GM23248 (cell line): ENCODE results near the gene CNKSR3. TPM values are rescaled to one million over a fixed set of nuclear protein-coding genes. Genes with fewer than 3 reads are reported as not detected.

Source experiments
- DNase-seq: peaks from one replicate; pipeline ENCODE4 v3.0.0-alpha.2; 2015
- H2AFZ ChIP-seq: fragments of 200-600 bp; sonication (generic); 2 replicates; pipeline ENCODE4 v1.6.1; 2016; ENCODE audit warnings: antibody characterized with exemption
- H3F3A ChIP-seq: fragments of 200-600 bp; sonication (generic); 2 replicates; pipeline ENCODE4 v1.6.1; 2016; ENCODE audit warnings: mild to moderate bottlenecking, antibody characterized with exemption, mixed run types; ENCODE audit not compliant: insufficient read depth
- H3K27ac ChIP-seq: fragments of 200-600 bp; sonication (generic); 2 replicates; pipeline ENCODE4 v1.5.1; 2016; ENCODE audit warnings: mild to moderate bottlenecking
- H3K27me3 ChIP-seq: fragments of 200-600 bp; sonication (generic); replicated peaks from 2 replicates; pipeline ENCODE4 v1.6.1; 2016; ENCODE audit warnings: mild to moderate bottlenecking; ENCODE audit not compliant: insufficient read depth
- H3K36me3 ChIP-seq: fragments of 200-600 bp; sonication (generic); 2 replicates; pipeline ENCODE4 v1.6.1; 2016; ENCODE audit warnings: low read depth, mild to moderate bottlenecking
- H3K4me1 ChIP-seq: fragments of 200-600 bp; sonication (generic); 2 replicates; pipeline ENCODE4 v1.6.1; 2016; ENCODE audit warnings: mild to moderate bottlenecking; ENCODE audit not compliant: insufficient read depth
- H3K4me2 ChIP-seq: fragments of 200-600 bp; sonication (generic); one replicate; pipeline ENCODE4 v1.6.1; 2016; ENCODE audit warnings: mild to moderate bottlenecking; ENCODE audit not compliant: unreplicated experiment
- H3K4me3 ChIP-seq: fragments of 200-600 bp; sonication (generic); 2 replicates; pipeline ENCODE4 v1.5.1; 2016; ENCODE audit warnings: mild to moderate bottlenecking
- H3K79me2 ChIP-seq: fragments of 200-600 bp; sonication (generic); 2 replicates; pipeline ENCODE4 v1.6.1; 2016; ENCODE audit warnings: mild to moderate bottlenecking; ENCODE audit not compliant: insufficient read depth
- H3K9ac ChIP-seq: fragments of 200-600 bp; sonication (generic); 2 replicates; pipeline ENCODE4 v1.6.1; 2016; ENCODE audit warnings: mild to moderate bottlenecking
- H3K9me2 ChIP-seq: fragments of 200-600 bp; sonication (generic); 2 replicates; pipeline ENCODE4 v1.6.1; 2016; ENCODE audit warnings: mixed run types, mild to moderate bottlenecking, moderate library complexity; ENCODE audit not compliant: insufficient read depth
- H3K9me3 ChIP-seq: fragments of 200-600 bp; sonication (generic); one replicate; pipeline ENCODE4 v1.6.1; 2017; ENCODE audit warnings: low read depth
- H4K20me1 ChIP-seq: fragments of 200-600 bp; sonication (generic); 2 replicates; pipeline ENCODE4 v1.6.0; 2016; ENCODE audit not compliant: insufficient read depth
- EZH2 ChIP-seq: fragments of 200-600 bp; sonication (generic); IDR thresholded peaks from 2 replicates; pipeline ENCODE4 v1.6.1; 2018; ENCODE audit warnings: antibody characterized with exemption, mild to moderate bottlenecking; ENCODE audit not compliant: insufficient read depth, poor library complexity, severe bottlenecking
- EZH2phosphoT487 ChIP-seq: fragments of 200-600 bp; sonication (generic); IDR thresholded peaks from 2 replicates; pipeline ENCODE4 v1.6.1; 2018; ENCODE audit warnings: antibody characterized with exemption, moderate library complexity, mild to moderate bottlenecking, low read depth; ENCODE audit not compliant: insufficient read depth
- WGBS, 2 experiments: methylation state at CpG; one replicate each; pipeline ENCODE4 v1.1.6; 2015 to 2017; ENCODE audit warnings: low lambda C conversion rate in 2 of 2, low coverage in 1 of 2; ENCODE audit errors: missing lambda C conversion rate in 2 of 2; 5-methylcytosine and 5-hydroxymethylcytosine counted together
- in situ Hi-C: fragments of 300-500 bp; cut with MboI; formaldehyde crosslinking; loops from 2 replicates; pipeline ENCODE4 v1.15.0; 2020
- polyA plus RNA-seq: library from polyadenylated mRNA; unstranded; fragments of >200 nt; fragmentation: Nextera tagmentation; extraction: Ambion mirVana; gene quantifications from 2 replicates; pipeline ENCODE4 v1.2.1, GENCODE V29; 2016
- total RNA-seq: library from RNA; depleted of rRNA; stranded (reverse); fragments of >200 nt; shearing (Covaris generic); gene quantifications from 2 replicates; pipeline ENCODE4 v1.2.3, GENCODE V29; 2014

The CNKSR3 gene
- total and polyA plus RNA-seq, 2 experiments from 2014 or later = 1.7 to 1.9 TPM

GRCh38 chr6:154500769-154501577 is 9.5 kb downstream of the CNKSR3 start:
- TF ChIP-seq EZH2 = no peak
- TF ChIP-seq EZH2phosphoT487 = no peak
- Histone ChIP-seq H3K4me2 (no peak overlapping the region), H3K9ac (no peak overlapping the region), H3K4me3 (no peak overlapping the region), H4K20me1 (no peaks in the 10 kb centered on the region), H3K9me3 (no peaks in the 10 kb centered on the region), H3K27ac (no peak overlapping the region), H3K27me3 (no peaks in the 10 kb centered on the region), H3K4me1 (peaks cover 6% of the 10 kb centered on the region; the same call in 1 of the 2 replicates), H3K79me2 (peaks cover 3% of the 10 kb centered on the region; the same call in 1 of the 2 replicates), H3K9me2 (no peaks in the 10 kb centered on the region), H3F3A (0 out of 2 replicates have a peak, but pooled peaks cover 8% of the 10 kb centered on the region), H3K36me3 (no peaks in the 10 kb centered on the region), H2AFZ (no peak overlapping the region)
- WGBS, 2 experiments = 74 to 75% methylated on average over 9 of the region's 9 CpGs
- peak; percentile 45 for DNase-seq
- in situ Hi-C loops = no loop called here

DNA sequence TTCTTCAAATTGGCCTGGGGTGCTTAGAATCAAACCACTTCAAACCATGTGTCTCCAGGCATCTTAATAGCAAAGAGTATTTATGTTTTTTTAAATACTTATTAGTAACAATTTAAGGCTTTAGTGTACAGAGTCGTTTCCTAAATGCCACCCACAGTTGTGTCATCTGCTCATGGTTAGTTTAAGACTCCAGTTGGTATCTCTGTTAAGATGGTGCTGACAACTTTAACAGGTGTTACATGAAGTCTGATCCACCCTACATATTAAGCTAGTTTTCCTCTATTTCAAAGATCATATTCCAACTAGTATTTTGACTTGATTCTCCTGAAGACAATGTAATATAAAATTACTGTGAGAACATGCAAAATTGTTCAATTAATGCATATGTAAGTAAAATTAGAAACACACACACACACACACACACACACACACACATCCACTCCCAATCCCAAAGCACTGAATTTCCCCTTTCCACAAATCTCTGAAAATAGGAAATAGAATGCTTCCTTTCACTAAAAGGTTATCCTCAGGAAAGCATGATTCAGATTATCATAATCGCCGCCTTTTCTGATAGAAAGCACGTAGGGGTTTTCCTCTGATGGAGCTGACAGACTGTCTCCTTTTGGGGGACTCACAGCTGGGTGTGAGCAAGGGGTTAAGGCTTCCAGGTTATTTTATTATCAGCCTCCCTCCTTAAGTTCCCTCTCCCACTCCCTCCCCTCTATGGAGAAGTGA is 10.5 kb downstream of the CNKSR3 start:
- Histone ChIP-seq H3K9ac (no peak overlapping the region), H3K9me2 (no peaks in the 10 kb centered on the region), H4K20me1 (no peaks in the 10 kb centered on the region), H3K27me3 (no peaks in the 10 kb centered on the region), H3F3A (0 out of 2 replicates have a peak, but pooled peaks cover 8% of the 10 kb centered on the region), H3K4me1 (peaks cover 6% of the 10 kb centered on the region; the same call in 1 of the 2 replicates), H3K9me3 (no peaks in the 10 kb centered on the region), H3K4me2 (no peak overlapping the region), H3K4me3 (no peak overlapping the region), H3K27ac (no peak overlapping the region), H3K79me2 (0 out of 2 replicates have a peak, but pooled peaks cover 8% of the 10 kb centered on the region), H2AFZ (no peak overlapping the region), H3K36me3 (no peaks in the 10 kb centered on the region)
- DNase-seq = no peak
- in situ Hi-C loops = no loop called here
- no peak for TF ChIP-seq EZH2
- no peak for TF ChIP-seq EZH2phosphoT487
- WGBS, 2 experiments = 65 to 78% methylated on average over 4 of the region's 4 CpGs

GRCh38 chr6:154498340-154498934 is 12.0 kb downstream of the CNKSR3 start:
- no peak overlapping the region for H3K4me3 ChIP-seq
- no peaks in the 10 kb centered on the region; the same call in 1 of the 2 replicates for H3K4me1 ChIP-seq
- no peak for TF ChIP-seq EZH2phosphoT487
- TF ChIP-seq EZH2 = no peak
- 73 to 76% methylated on average over 6 of the region's 6 CpGs for WGBS, 2 experiments
- no peaks in the 10 kb centered on the region for H3K36me3 ChIP-seq
- H3K27me3 ChIP-seq = no peaks in the 10 kb centered on the region
- H3F3A ChIP-seq = 0 out of 2 replicates have a peak, but pooled peaks cover 8% of the 10 kb centered on the region
- H3K4me2 ChIP-seq = no peak overlapping the region
- H3K79me2 ChIP-seq = 0 out of 2 replicates have a peak, but pooled peaks cover 13% of the 10 kb centered on the region
- no peaks in the 10 kb centered on the region for H3K9me2 ChIP-seq
- in situ Hi-C loops = no loop called here
- H4K20me1 ChIP-seq = no peaks in the 10 kb centered on the region
- no peak overlapping the region for H3K9ac ChIP-seq
- no peak overlapping the region for H3K27ac ChIP-seq
- H2AFZ ChIP-seq = no peak overlapping the region
- H3K9me3 ChIP-seq = no peaks in the 10 kb centered on the region
- DNase-seq = peak; percentile 35
